Stimulated activated CD8-positive, alpha-beta memory T cell treated with anti-CD3 and anti-CD28 coated beads, Interleukin-2, amount 100 ng/mL, for 1 hour (primary cell): ENCODE measurements around the gene NEDD4L.

Experiments used
- DNase-seq, 2 donors: peaks; one replicate each; pipeline ENCODE4 v3.0.0-alpha.2; 2020; ENCODE audit warnings: low read depth in 2 of 2

NEDD4L gene

GRCh38 chr18:58290116-58290695, 246.2 kb downstream of the NEDD4L start:
- DNase-seq: no peak

- DNase-seq: no peak
These were observed 247.1 kb downstream of the NEDD4L start for GRCh38 chr18:58291131-58291530.

GRCh38 chr18:58292638-58293037, 248.6 kb downstream of the NEDD4L start:
- no peak for DNase-seq

- no peak for DNase-seq
These were observed 253.2 kb downstream of the NEDD4L start for GRCh38 chr18:58297198-58297597.

GRCh38 chr18:58298251-58299134, 254.5 kb downstream of the NEDD4L start:
- DNase-seq: no peak

- no peak for DNase-seq
These were observed 255.1 kb downstream of the NEDD4L start for GRCh38 chr18:58299135-58299473.

GRCh38 chr18:58299936-58300335, 255.9 kb downstream of the NEDD4L start:
- no peak for DNase-seq

- no peak for DNase-seq
These were observed 256.8 kb downstream of the NEDD4L start for GRCh38 chr18:58300867-58301266.

GRCh38 chr18:58302811-58303210, 258.8 kb downstream of the NEDD4L start:
- no peak for DNase-seq

GRCh38 chr18:58303363-58303762, 259.3 kb downstream of the NEDD4L start:
- DNase-seq: no peak

GRCh38 chr18:58305792-58306191, 261.8 kb downstream of the NEDD4L start:
- DNase-seq: no peak

GRCh38 chr18:58307441-58307840, 263.4 kb downstream of the NEDD4L start:
- no peak for DNase-seq

GRCh38 chr18:58308463-58308862, 264.4 kb downstream of the NEDD4L start:
- no peak for DNase-seq

- no peak for DNase-seq
These were observed 265.1 kb downstream of the NEDD4L start for GRCh38 chr18:58309099-58309498.

- DNase-seq: no peak
These were observed 265.7 kb downstream of the NEDD4L start for GRCh38 chr18:58309610-58310239.

- DNase-seq: peak in 1 of 2 donors; percentile 20
These were observed 266.5 kb downstream of the NEDD4L start for GRCh38 chr18:58310517-58310916.

GRCh38 chr18:58311390-58311789, 267.4 kb downstream of the NEDD4L start:
- no peak for DNase-seq

GRCh38 chr18:58313491-58314032, 269.5 kb downstream of the NEDD4L start:
- no peak for DNase-seq

- DNase-seq: no peak
These were observed 270.3 kb downstream of the NEDD4L start for GRCh38 chr18:58314284-58314683.

- no peak for DNase-seq
These were observed 271.0 kb downstream of the NEDD4L start for GRCh38 chr18:58315041-58315440.

- no peak for DNase-seq
These were observed 271.8 kb downstream of the NEDD4L start for GRCh38 chr18:58315739-58316215.
